Measurements from ENCODE around the gene RAB5B. TPM values are rescaled to one million over a fixed set of nuclear protein-coding genes. Genes with fewer than 3 reads are reported as not detected.
A peak's percentile ranks its signal among the peaks of the same experiment; 100 is the strongest.

RAB5B gene
- total RNA-seq, 1 donor from 2014 or later = 138 TPM

GRCh38 chr12:55931780-55932550 is 41.9 kb upstream of the RAB5B start:
- Histone ChIP-seq H3K4me3 (peak overlapping the region; percentile 75), H3K4me1 (peaks cover 57% of the 10 kb centered on the region), H3K27ac (peak overlapping the region; percentile 84), H3K27me3 (ENCODE audit: low read depth) (no peaks in the 10 kb centered on the region), H3K36me3 (no peaks in the 10 kb centered on the region), H3K9me3 (no peaks in the 10 kb centered on the region)
- peak; percentile 74 for DNase-seq
- ATAC-seq = peak; percentile 54
- no peak for TF ChIP-seq CTCF (IDR thresholded peaks at IDR 0.05)
- intact Hi-C loops (cut with DNase I) = loop anchor here (10.0 kb wide), 1 partner anchor 187 kb away; the partner anchor contains the start of gene GDF11

- Histone ChIP-seq H3K36me3 (peaks cover 4% of the 10 kb centered on the region), H3K27ac (peak overlapping the region; percentile 84), H3K4me3 (peak overlapping the region; percentile 75), H3K27me3 (ENCODE audit: low read depth) (no peaks in the 10 kb centered on the region), H3K9me3 (no peaks in the 10 kb centered on the region), H3K4me1 (peaks cover 57% of the 10 kb centered on the region)
- no peak for TF ChIP-seq CTCF (IDR thresholded peaks at IDR 0.05)
- ATAC-seq (peak; percentile 16 to 52), DNase-seq (no peak)
- intact Hi-C loops (cut with DNase I) = loop anchor here (10.0 kb wide), 1 partner anchor 188 kb away; the partner anchor contains the start of gene GDF11
These were observed 41.3 kb upstream of the RAB5B start for GRCh38 chr12:55932551-55932910.

DNA sequence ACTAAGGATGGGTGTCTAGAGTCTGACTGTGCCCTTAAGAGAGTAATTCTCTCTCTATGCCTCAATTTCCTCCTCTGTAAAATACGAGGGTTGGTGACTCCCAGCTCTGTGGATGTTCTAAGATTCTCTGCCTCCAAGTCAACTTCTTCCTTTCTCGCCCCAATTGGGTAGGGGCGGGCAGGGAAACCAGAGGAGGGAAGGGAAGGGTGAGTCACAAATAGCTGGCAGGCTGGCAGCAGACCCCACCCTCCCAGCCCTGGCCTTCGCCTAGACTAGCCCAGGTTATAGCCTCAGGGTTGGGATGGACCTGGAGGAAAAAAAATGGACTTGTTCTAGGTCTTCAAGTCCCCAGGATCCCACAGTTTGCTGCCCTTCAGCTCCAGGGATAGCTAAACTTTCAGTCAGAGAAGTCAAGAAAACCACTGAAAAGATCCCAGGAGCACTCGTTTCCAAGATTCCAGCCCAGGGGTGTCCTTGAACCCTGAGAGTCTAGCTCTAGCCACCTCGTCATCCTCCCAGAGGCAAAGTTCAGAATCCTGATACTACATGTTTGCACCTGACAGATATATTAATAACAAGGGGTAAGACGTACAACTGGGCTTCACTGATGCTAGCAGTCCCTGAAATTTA is 40.6 kb upstream of the RAB5B start:
- ATAC-seq (no peak), DNase-seq (no peak)
- H3K36me3 ChIP-seq = peaks cover 10% of the 10 kb centered on the region
- TF ChIP-seq CTCF (IDR thresholded peaks at IDR 0.05) = no peak
- H3K9me3 ChIP-seq = no peaks in the 10 kb centered on the region
- H3K27me3 ChIP-seq (ENCODE audit: low read depth) = no peaks in the 10 kb centered on the region
- H3K27ac ChIP-seq = no peak overlapping the region
- intact Hi-C loops (cut with DNase I) = loop anchor here (10.0 kb wide), 1 partner anchor 188 kb away; the partner anchor contains the start of gene GDF11
- peaks cover 54% of the 10 kb centered on the region for H3K4me1 ChIP-seq
- peak overlapping the region; percentile 75 for H3K4me3 ChIP-seq

DNA sequence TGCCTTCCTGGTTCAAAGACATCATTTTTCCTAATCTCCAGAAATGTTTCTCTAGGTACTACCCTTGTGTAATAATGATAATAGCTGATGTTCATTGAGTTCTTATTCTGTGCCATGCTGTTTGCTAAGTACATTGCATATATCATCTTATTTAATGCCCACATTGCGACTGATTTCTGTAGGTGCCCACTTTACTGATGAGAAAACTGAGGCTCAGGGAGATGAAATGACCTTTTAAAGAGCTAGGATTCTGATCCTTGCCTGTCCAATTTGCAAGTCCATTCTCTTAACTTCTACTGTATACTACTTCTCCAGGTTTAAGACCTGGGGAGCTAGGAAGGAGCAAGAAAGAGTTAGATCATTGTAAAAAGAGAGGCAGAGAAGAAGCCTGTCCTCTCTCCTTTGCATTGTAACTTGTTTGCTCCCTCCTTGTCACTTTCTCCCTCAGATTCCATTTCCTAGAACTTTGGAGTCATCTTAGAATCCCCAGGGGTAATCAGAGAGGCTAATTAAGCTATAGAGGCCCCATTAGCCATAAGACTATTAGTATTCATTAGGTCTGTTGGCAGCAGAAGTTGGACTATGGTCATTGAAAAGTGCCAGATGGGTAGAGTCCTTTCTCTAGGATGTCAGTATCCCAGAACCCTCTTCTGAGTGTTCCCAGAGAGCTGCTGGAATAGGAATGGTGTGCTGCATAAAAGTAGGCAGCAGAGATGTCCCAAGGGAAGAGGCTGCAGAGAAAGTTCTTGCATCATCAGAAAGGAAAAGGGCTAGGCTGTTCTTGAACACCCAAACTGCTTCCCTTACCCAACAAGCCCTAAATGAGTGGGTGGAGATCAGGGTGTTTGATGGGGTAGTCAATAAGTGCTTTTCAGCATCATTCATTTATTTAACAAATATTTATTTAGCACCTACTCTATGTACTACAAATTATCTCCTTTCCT is 39.8 kb upstream of the RAB5B start:
- DNase-seq = no peak
- no peak overlapping the region for H3K27ac ChIP-seq
- no peak overlapping the region for H3K4me3 ChIP-seq

More for the DNA sequence above, 39.8 kb upstream of the RAB5B start:
- Histone ChIP-seq H3K36me3 (peaks cover 17% of the 10 kb centered on the region), H3K27me3 (ENCODE audit: low read depth) (no peaks in the 10 kb centered on the region), H3K4me1 (peaks cover 46% of the 10 kb centered on the region), H3K9me3 (no peaks in the 10 kb centered on the region)
- ATAC-seq = no peak
- intact Hi-C loops (cut with DNase I) = loop anchor here (10.0 kb wide), 1 partner anchor 189 kb away; the partner anchor contains the start of gene GDF11
- no peak for TF ChIP-seq CTCF (IDR thresholded peaks at IDR 0.05)
